Adrenal gland (tissue), 5 donors: ENCODE data around the gene TBC1D22A.

Source experiments
- CTCF ChIP-seq, 6 experiments: fragments of 450-650 bp in 4 of 6; fragments of 200-600 bp in 2 of 6; sonication (generic) in 1 of 6; IDR thresholded peaks; 1 replicate in 5 of 6; 2 replicates in 1 of 6; pipeline versions ENCODE4 v1.5.1 to v1.8.0; 2016 to 2021; ENCODE audit warnings: antibody characterized with exemption in 6 of 6, mild to moderate bottlenecking in 2 of 6, moderate library complexity in 1 of 6
- POLR2A ChIP-seq, 2 donors: fragments of 450-650 bp; IDR thresholded peaks; one replicate each; pipeline ENCODE4 v1.6.1; 2017; ENCODE audit warnings: antibody characterized with exemption in 2 of 2, mild to moderate bottlenecking in 2 of 2, moderate library complexity in 1 of 2
- donor health status: DM: no; HTN: no; CAD: no.

GRCh38 chr22:46815559-46815895 is 53.1 kb downstream of the TBC1D22A start:
- TF ChIP-seq CTCF (IDR thresholded peaks at IDR 0.05): no peak
- no peak for TF ChIP-seq POLR2A (IDR thresholded peaks at IDR 0.05)
